Endothelial cell of umbilical vein (primary cell): ENCODE data around the gene NDUFA12. TPM values are rescaled to one million over a fixed set of nuclear protein-coding genes. Genes with fewer than 3 reads are reported as not detected.

Experiments used
- BruUV-seq: library from RNA; stranded (reverse); fragments of 400-500 nt; replicated peaks from 2 replicates; lab custom pipeline; 2021; lab: Mats Ljungman, UMichigan
- CTCF ChIA-PET: fragments of 300-600, 350-600 bp; sonication (Branson Sonifier 250); formaldehyde crosslinking; loops from one replicate; lab custom pipeline; 2021; ENCODE audit warnings: antibody characterized with exemption, inconsistent platforms; lab: Charles Lee
- POLR2A ChIA-PET: fragments of 300-600, 350-600 bp; sonication (Branson Sonifier 250); formaldehyde crosslinking; loops from one replicate; lab custom pipeline; 2021; ENCODE audit warnings: antibody characterized with exemption, inconsistent platforms; lab: Charles Lee
- DNase-seq: peaks from one replicate; pipeline ENCODE4 v3.0.0-alpha.2; 2011; ENCODE audit warnings: low read depth, low spot score
- FAIRE-seq: peaks from 2 replicates; lab custom pipeline; 2011; peaks lifted over from hg19 to GRCh38; lab: Jason Lieb, UNC
- H2AFZ ChIP-seq: 2 replicates; pipeline ENCODE4 v1.6.0; 2012; ENCODE audit warnings: low read depth, low read length, control low read depth, inconsistent platforms
- H3K27ac ChIP-seq: 2 replicates; pipeline ENCODE4 v1.5.1; 2011; ENCODE audit warnings: low read depth, mild to moderate bottlenecking, control low read depth, low read length, moderate library complexity; ENCODE audit not compliant: insufficient read depth
- H3K27me3 ChIP-seq, 2 experiments: 2 replicates each; pipeline versions ENCODE4 v1.6.0 to v1.6.1; 2011; ENCODE audit warnings: low read length in 2 of 2, mixed read lengths in 1 of 2; ENCODE audit not compliant: control insufficient read depth in 2 of 2, insufficient read depth in 2 of 2
- H3K36me3 ChIP-seq, 2 experiments: 2 replicates in 1 of 2; 3 replicates in 1 of 2; pipeline ENCODE4 v1.5.1; 2011; ENCODE audit warnings: low read length in 2 of 2, mild to moderate bottlenecking in 1 of 2, moderate library complexity in 1 of 2; ENCODE audit not compliant: control insufficient read depth in 2 of 2, insufficient read depth in 2 of 2; ENCODE audit errors: extremely low read depth in 1 of 2
- H3K4me1 ChIP-seq: 3 replicates; pipeline ENCODE4 v1.5.1; 2011; ENCODE audit warnings: mild to moderate bottlenecking, low read length; ENCODE audit not compliant: control insufficient read depth, insufficient read depth; ENCODE audit errors: extremely low read depth
- H3K4me2 ChIP-seq: 2 replicates; pipeline ENCODE4 v1.6.1; 2011; ENCODE audit warnings: low read length, control low read depth, mixed read lengths; ENCODE audit not compliant: insufficient read depth
- H3K4me3 ChIP-seq, 3 experiments: fragments of 200-600 bp in 1 of 3; sonication (generic), shearing (Covaris generic) in 1 of 3; replicated peaks in 1 of 3; 2 replicates each; pipeline ENCODE4 v1.5.1; 2011 to 2016; ENCODE audit warnings: control low read depth in 3 of 3, low read length in 3 of 3, mild to moderate bottlenecking in 2 of 3, inconsistent platforms in 1 of 3, low read depth in 1 of 3, moderate library complexity in 1 of 3; ENCODE audit not compliant: insufficient read depth in 1 of 3
- H3K79me2 ChIP-seq: 2 replicates; pipeline ENCODE4 v1.6.0; 2012; ENCODE audit warnings: low read length, inconsistent platforms; ENCODE audit not compliant: control insufficient read depth, insufficient read depth
- H3K9ac ChIP-seq: replicated peaks from 2 replicates; pipeline ENCODE3; 2011; ENCODE audit warnings: low read length, control low read depth; ENCODE audit not compliant: insufficient read depth; ENCODE audit errors: extremely low read depth
- H3K9me1 ChIP-seq: replicated peaks from 3 replicates; pipeline ENCODE4 v1.6.0; 2011; ENCODE audit warnings: mild to moderate bottlenecking, low read length; ENCODE audit not compliant: control insufficient read depth, insufficient read depth; ENCODE audit errors: extremely low read depth
- H3K9me3 ChIP-seq: replicated peaks from 2 replicates; pipeline ENCODE4 v1.5.1; 2012; ENCODE audit warnings: low read length, inconsistent platforms; ENCODE audit not compliant: control insufficient read depth, insufficient read depth
- H4K20me1 ChIP-seq: replicated peaks from 2 replicates; pipeline ENCODE3; 2011; ENCODE audit warnings: mild to moderate bottlenecking, low read length; ENCODE audit not compliant: control insufficient read depth, insufficient read depth; ENCODE audit errors: extremely low read depth
- EZH2 ChIP-seq: IDR thresholded peaks from 2 replicates; pipeline ENCODE4 v1.6.1; 2012; ENCODE audit warnings: borderline replicate concordance, low read depth, mild to moderate bottlenecking, moderate library complexity, low read length, inconsistent platforms; ENCODE audit not compliant: severe bottlenecking
- FOS ChIP-seq: IDR thresholded peaks from 2 replicates; pipeline ENCODE4 v1.6.1; 2011; ENCODE audit warnings: mild to moderate bottlenecking, low read length, moderate library complexity, borderline replicate concordance; ENCODE audit not compliant: insufficient read depth
- GATA2 ChIP-seq: IDR thresholded peaks from 2 replicates; pipeline ENCODE4 v1.7.0; 2011; ENCODE audit warnings: low read depth, mild to moderate bottlenecking, moderate library complexity, mixed read lengths, low read length; ENCODE audit not compliant: insufficient read length, insufficient read depth
- JUN ChIP-seq: IDR thresholded peaks from 2 replicates; pipeline ENCODE4 v1.6.1; 2011; ENCODE audit warnings: borderline replicate concordance, low read depth; ENCODE audit not compliant: insufficient read length, insufficient read depth
- MYC ChIP-seq: IDR thresholded peaks from one replicate; pipeline ENCODE4 v1.6.1; 2011; ENCODE audit warnings: mild to moderate bottlenecking, low read depth, low read length
- POLR2A ChIP-seq: IDR thresholded peaks from 2 replicates; pipeline ENCODE4 v1.6.1; 2012; ENCODE audit warnings: low read depth, mild to moderate bottlenecking, control low read depth, low read length
- POLR2AphosphoS5 ChIP-seq: IDR thresholded peaks from 2 replicates; pipeline ENCODE4 v1.6.1; 2012; ENCODE audit warnings: low read depth, mild to moderate bottlenecking, control low read depth, low read length, moderate library complexity; ENCODE audit not compliant: insufficient read depth
- dilution Hi-C: fragments of 300-500 bp; cut with MboI; formaldehyde crosslinking; loops from one replicate; pipeline ENCODE4 v1.15.0; 2019; ENCODE audit warnings: low sequenced_read_pairs; ENCODE audit not compliant: extremely low pct_ligation_motif_present
- intact Hi-C: fragments of 100-400 bp; cut with micrococcal nuclease; formaldehyde crosslinking; loops from one replicate; pipeline ENCODE4 v1.10.0; 2022
- polyA plus RNA-seq, 4 experiments: library from polyadenylated mRNA; depleted of rRNA in 3 of 4; stranded (reverse) in 3 of 4; unstranded in 1 of 4; fragments of >200 nt; gene quantifications; 2 replicates each; pipeline versions ENCODE4 v1.2.1 to v1.2.3, GENCODE V29; 2011 to 2012; ENCODE audit warnings: missing spikeins in 1 of 4
- total RNA-seq: library from RNA; stranded (reverse); gene quantifications from 2 replicates; pipeline ENCODE4 v1.2.3, GENCODE V29; 2021
- TF ChIP-seq, protein P1 (sequence below), 2 donors: IDR thresholded peaks; 1 replicate in 1 of 2; 2 replicates in 1 of 2; pipeline ENCODE4 v1.5.1; 2011; ENCODE audit warnings: low read length in 2 of 2, mild to moderate bottlenecking in 2 of 2, moderate library complexity in 2 of 2, control low read depth in 1 of 2, inconsistent platforms in 1 of 2, low read depth in 1 of 2; ENCODE audit not compliant: insufficient read depth in 1 of 2; ENCODE audit errors: extremely low read depth in 1 of 2
- TF ChIP-seq, protein P2 (sequence below): IDR thresholded peaks from 2 replicates; pipeline ENCODE4 v1.6.1; 2011; ENCODE audit not compliant: insufficient read depth, insufficient read length

The NDUFA12 gene
- total and polyA plus RNA-seq, 2 donors (not counting 3 experiments of a cell fraction or from before 2014, with no cell fraction given), result 126 to 184 TPM

DNA sequence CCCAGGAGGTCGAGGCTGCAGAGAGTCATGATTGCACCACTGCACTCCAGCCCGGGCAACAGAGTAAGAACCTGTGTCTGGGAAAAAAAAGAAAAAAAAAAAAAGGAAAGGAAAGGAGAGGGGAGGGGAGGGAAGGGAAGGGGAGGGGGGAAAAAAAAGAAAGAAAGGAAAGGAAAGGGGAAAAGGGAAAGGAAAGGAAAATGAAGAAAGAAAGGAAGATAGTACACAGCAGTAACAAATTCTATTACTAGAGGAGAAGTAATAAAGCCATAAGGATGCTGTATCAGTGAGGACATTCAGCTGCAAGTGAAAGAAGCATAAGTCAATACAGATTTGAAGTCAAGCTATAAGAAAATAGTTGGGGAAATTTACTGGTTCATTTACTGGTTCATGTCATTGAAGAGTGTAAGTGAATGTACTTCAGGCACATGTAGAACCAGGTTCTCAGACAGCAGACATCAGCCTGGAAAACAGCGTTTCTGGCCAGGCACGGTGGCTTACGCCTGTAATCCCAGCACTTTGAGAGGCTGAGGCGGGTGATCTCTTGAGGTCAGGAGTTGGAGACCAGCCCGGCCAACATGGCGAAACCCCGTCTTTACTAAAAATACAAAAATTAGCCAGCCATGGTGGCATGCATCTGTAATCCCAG, 37.4 kb downstream of the NDUFA12 start:
- Histone ChIP-seq H3K9me3 (no peaks in the 10 kb centered on the region), H3K4me2 (no peak overlapping the region), H3K4me1 (peaks cover 7% of the 10 kb centered on the region), H3K27ac (no peak overlapping the region), H3K36me3 (peaks cover 0 to 3% of the 10 kb centered on the region in 2 experiments), H3K4me3 (no peak overlapping the region), H3K27me3 (no peaks in the 10 kb centered on the region), H3K79me2 (no peaks in the 10 kb centered on the region), H2AFZ (no peak overlapping the region), H3K9me1 (no peaks in the 10 kb centered on the region), H3K9ac (no peak overlapping the region), H4K20me1 (no peaks in the 10 kb centered on the region)
- ChIA-PET POLR2A (no interaction called here), CTCF (interaction anchor here (0.6 to 1.5 kb wide), 2 partner anchors 16 to 45 kb away, joined by 3 read pairs; no protein-coding TSS in a partner anchor)
- no TSS peak for BruUV-seq
- FAIRE-seq (no peak), DNase-seq (no peak)
- dilution Hi-C loops (no loop called here), intact Hi-C loops (no loop called here)
- TF ChIP-seq FOS (no peak), EZH2 (no peak), JUN (no peak), MYC (no peak), POLR2AphosphoS5 (no peak), GATA2 (no peak), POLR2A (no peak)
- TF ChIP-seq, protein P1, sequence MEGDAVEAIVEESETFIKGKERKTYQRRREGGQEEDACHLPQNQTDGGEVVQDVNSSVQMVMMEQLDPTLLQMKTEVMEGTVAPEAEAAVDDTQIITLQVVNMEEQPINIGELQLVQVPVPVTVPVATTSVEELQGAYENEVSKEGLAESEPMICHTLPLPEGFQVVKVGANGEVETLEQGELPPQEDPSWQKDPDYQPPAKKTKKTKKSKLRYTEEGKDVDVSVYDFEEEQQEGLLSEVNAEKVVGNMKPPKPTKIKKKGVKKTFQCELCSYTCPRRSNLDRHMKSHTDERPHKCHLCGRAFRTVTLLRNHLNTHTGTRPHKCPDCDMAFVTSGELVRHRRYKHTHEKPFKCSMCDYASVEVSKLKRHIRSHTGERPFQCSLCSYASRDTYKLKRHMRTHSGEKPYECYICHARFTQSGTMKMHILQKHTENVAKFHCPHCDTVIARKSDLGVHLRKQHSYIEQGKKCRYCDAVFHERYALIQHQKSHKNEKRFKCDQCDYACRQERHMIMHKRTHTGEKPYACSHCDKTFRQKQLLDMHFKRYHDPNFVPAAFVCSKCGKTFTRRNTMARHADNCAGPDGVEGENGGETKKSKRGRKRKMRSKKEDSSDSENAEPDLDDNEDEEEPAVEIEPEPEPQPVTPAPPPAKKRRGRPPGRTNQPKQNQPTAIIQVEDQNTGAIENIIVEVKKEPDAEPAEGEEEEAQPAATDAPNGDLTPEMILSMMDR (IDR thresholded peaks at IDR 0.05; ENCODE audit: extremely low read depth in 1 of 2, insufficient read depth in 1 of 2, low read depth in 1 of 2, low read length in 2 of 2), result no peak
- TF ChIP-seq, protein P2, sequence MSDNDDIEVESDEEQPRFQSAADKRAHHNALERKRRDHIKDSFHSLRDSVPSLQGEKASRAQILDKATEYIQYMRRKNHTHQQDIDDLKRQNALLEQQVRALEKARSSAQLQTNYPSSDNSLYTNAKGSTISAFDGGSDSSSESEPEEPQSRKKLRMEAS, result no peak
